Liver (tissue), 3 donors: ENCODE measurements around the gene REEP1.

ENCODE experiments used
- CTCF ChIP-seq: fragments of 150-350 bp; IDR thresholded peaks from 2 replicates; pipeline ENCODE4 v1.5.1; 2017; ENCODE audit warnings: improper control_type of control experiment, low read depth, low read length; ENCODE audit not compliant: missing input control
- EGR1 ChIP-seq, 2 donors: IDR thresholded peaks; 2 replicates each; pipeline ENCODE4 v1.6.1; 2016 to 2018; ENCODE audit warnings: antibody characterized with exemption in 2 of 2, low read depth in 2 of 2
- FOXA2 ChIP-seq: IDR thresholded peaks from 2 replicates; pipeline ENCODE4 v1.6.1; 2016; ENCODE audit warnings: antibody characterized with exemption
- GABPA ChIP-seq, 2 donors: IDR thresholded peaks in 1 of 2; conservative IDR thresholded peaks in 1 of 2; 2 replicates each; pipeline ENCODE4 v1.6.1; 2016; ENCODE audit warnings: antibody characterized with exemption in 2 of 2, mild to moderate bottlenecking in 1 of 2, moderate library complexity in 1 of 2
- JUND ChIP-seq, 2 donors: IDR thresholded peaks; 2 replicates each; pipeline ENCODE4 v1.6.1; 2016; ENCODE audit warnings: antibody characterized with exemption in 2 of 2
- MAX ChIP-seq: IDR thresholded peaks from 2 replicates; pipeline ENCODE4 v1.6.1; 2016; ENCODE audit warnings: antibody characterized with exemption
- RAD21 ChIP-seq, 2 donors: IDR thresholded peaks; 2 replicates each; pipeline ENCODE4 v1.6.1; 2016; ENCODE audit warnings: antibody characterized with exemption in 2 of 2, mild to moderate bottlenecking in 2 of 2
- REST ChIP-seq: IDR thresholded peaks from 2 replicates; pipeline ENCODE4 v1.6.1; 2016; ENCODE audit warnings: antibody characterized with exemption, mild to moderate bottlenecking
- SP1 ChIP-seq: IDR thresholded peaks from 2 replicates; pipeline ENCODE4 v1.6.1; 2018; ENCODE audit warnings: antibody characterized with exemption, mild to moderate bottlenecking
- TAF1 ChIP-seq: conservative IDR thresholded peaks from 2 replicates; pipeline ENCODE4 v1.6.1; 2016; ENCODE audit warnings: antibody characterized with exemption, mild to moderate bottlenecking
- ZBTB33 ChIP-seq: IDR thresholded peaks from 2 replicates; pipeline ENCODE4 v1.6.1; 2016; ENCODE audit warnings: antibody characterized with exemption
- donor health status: healthy.
- donor health status: healthy.

GRCh38 chr2:86201671-86202335 is 135.6 kb downstream of the REEP1 start:
- TF ChIP-seq CTCF (no peak), MAX (no peak), JUND (IDR thresholded peaks at IDR 0.05) (no peak), SP1 (no peak), TAF1 (no peak), REST (no peak), ZBTB33 (no peak), RAD21 (IDR thresholded peaks at IDR 0.05) (no peak), EGR1 (IDR thresholded peaks at IDR 0.05; ENCODE audit: low read depth in 2 of 2) (no peak), GABPA (IDR thresholded peaks at IDR 0.05 in 1 of 2, conservative IDR thresholded peaks at IDR 0.05 in 1 of 2) (no peak), FOXA2 (no peak)
